GM19438 (cell line): Measurements from ENCODE around the gene XRCC4.
A peak's percentile ranks its signal among the peaks of the same experiment; 100 is the strongest.
"Not testable (repeated sequence)": the region's sequence is repeated elsewhere in the genome, so short reads cannot be mapped to it uniquely, and the experiment has no call there.

Experiments
- ATAC-seq: cut with Tn5 transposase; IDR thresholded peaks from one replicate; pipeline ENCODE4 v1.9.1; 2021; ENCODE audit warnings: low read depth; ENCODE audit not compliant: unreplicated experiment

Gene XRCC4

GRCh38 chr5:83076742-83077661, at the start of gene XRCC4, which contains the start of gene TMEM167A:
Gene XRCC4 (plus strand): TSS chr5:83077547. CDS start chr5:83104920, 27,373 bp downstream.
Gene TMEM167A (minus strand): TSS chr5:83077394. CDS start chr5:83077323, 71 bp downstream.
- ATAC-seq: peak; percentile 96

GRCh38 chr5:83029912-83030311, 47.4 kb upstream of the XRCC4 start:
- ATAC-seq: no peak

- no peak for ATAC-seq
Measured at GRCh38 chr5:83031381-83031780, 46.0 kb upstream of the XRCC4 start.

- ATAC-seq: no peak
Measured at GRCh38 chr5:83034036-83034435, 43.3 kb upstream of the XRCC4 start.

- no peak for ATAC-seq
Measured at GRCh38 chr5:83034528-83035207, 42.7 kb upstream of the XRCC4 start.

- no peak for ATAC-seq
Measured at GRCh38 chr5:83035373-83036100, 41.8 kb upstream of the XRCC4 start.

GRCh38 chr5:83036991-83037575, 40.3 kb upstream of the XRCC4 start:
- ATAC-seq: no peak

- ATAC-seq: no peak
Measured at GRCh38 chr5:83038924-83039323, 38.4 kb upstream of the XRCC4 start.

- no peak for ATAC-seq
Measured at GRCh38 chr5:83042507-83042906, 34.8 kb upstream of the XRCC4 start.

- no peak for ATAC-seq
Measured at GRCh38 chr5:83044926-83045325, 32.4 kb upstream of the XRCC4 start.

- no peak for ATAC-seq
Measured at GRCh38 chr5:83048277-83048676, 29.1 kb upstream of the XRCC4 start.

- ATAC-seq: no peak
Measured at GRCh38 chr5:83048811-83049210, 28.5 kb upstream of the XRCC4 start.

GRCh38 chr5:83049370-83049885, 27.9 kb upstream of the XRCC4 start:
- no peak for ATAC-seq

GRCh38 chr5:83050723-83051340, 26.5 kb upstream of the XRCC4 start:
- ATAC-seq: no peak

GRCh38 chr5:83055166-83055565, 22.2 kb upstream of the XRCC4 start:
- no peak for ATAC-seq

GRCh38 chr5:83058726-83059125, 18.6 kb upstream of the XRCC4 start:
- no peak for ATAC-seq

GRCh38 chr5:83059341-83059740, 18.0 kb upstream of the XRCC4 start:
- no peak for ATAC-seq

- ATAC-seq: no peak
Measured at GRCh38 chr5:83066548-83067110, 10.7 kb upstream of the XRCC4 start.

- not testable (repeated sequence) for ATAC-seq
Measured at GRCh38 chr5:83067377-83067776, 10.0 kb upstream of the XRCC4 start.
